Endothelial cell of umbilical vein (primary cell): ENCODE measurements around the gene C19orf67. TPM values are rescaled to one million over a fixed set of nuclear protein-coding genes. Genes with fewer than 3 reads are reported as not detected.

Experiments
- BruUV-seq: library from RNA; stranded (reverse); fragments of 400-500 nt; replicated peaks from 2 replicates; lab custom pipeline; 2021; lab: Mats Ljungman, UMichigan
- CTCF ChIA-PET: fragments of 300-600, 350-600 bp; sonication (Branson Sonifier 250); formaldehyde crosslinking; loops from one replicate; lab custom pipeline; 2021; ENCODE audit warnings: antibody characterized with exemption, inconsistent platforms; lab: Charles Lee
- POLR2A ChIA-PET: fragments of 300-600, 350-600 bp; sonication (Branson Sonifier 250); formaldehyde crosslinking; loops from one replicate; lab custom pipeline; 2021; ENCODE audit warnings: antibody characterized with exemption, inconsistent platforms; lab: Charles Lee
- DNase-seq: peaks from one replicate; pipeline ENCODE4 v3.0.0-alpha.2; 2011; ENCODE audit warnings: low read depth, low spot score
- FAIRE-seq: peaks from 2 replicates; lab custom pipeline; 2011; peaks lifted over from hg19 to GRCh38; lab: Jason Lieb, UNC
- H2AFZ ChIP-seq: 2 replicates; pipeline ENCODE4 v1.6.0; 2012; ENCODE audit warnings: low read depth, low read length, control low read depth, inconsistent platforms
- H3K27ac ChIP-seq: 2 replicates; pipeline ENCODE4 v1.5.1; 2011; ENCODE audit warnings: low read depth, mild to moderate bottlenecking, control low read depth, low read length, moderate library complexity; ENCODE audit not compliant: insufficient read depth
- H3K27me3 ChIP-seq, 2 experiments: 2 replicates each; pipeline versions ENCODE4 v1.6.0 to v1.6.1; 2011; ENCODE audit warnings: low read length in 2 of 2, mixed read lengths in 1 of 2; ENCODE audit not compliant: control insufficient read depth in 2 of 2, insufficient read depth in 2 of 2
- H3K36me3 ChIP-seq, 2 experiments: 2 replicates in 1 of 2; 3 replicates in 1 of 2; pipeline ENCODE4 v1.5.1; 2011; ENCODE audit warnings: low read length in 2 of 2, mild to moderate bottlenecking in 1 of 2, moderate library complexity in 1 of 2; ENCODE audit not compliant: control insufficient read depth in 2 of 2, insufficient read depth in 2 of 2; ENCODE audit errors: extremely low read depth in 1 of 2
- H3K4me1 ChIP-seq: 3 replicates; pipeline ENCODE4 v1.5.1; 2011; ENCODE audit warnings: mild to moderate bottlenecking, low read length; ENCODE audit not compliant: control insufficient read depth, insufficient read depth; ENCODE audit errors: extremely low read depth
- H3K4me2 ChIP-seq: 2 replicates; pipeline ENCODE4 v1.6.1; 2011; ENCODE audit warnings: low read length, control low read depth, mixed read lengths; ENCODE audit not compliant: insufficient read depth
- H3K4me3 ChIP-seq, 3 experiments: fragments of 200-600 bp in 1 of 3; sonication (generic), shearing (Covaris generic) in 1 of 3; replicated peaks in 1 of 3; 2 replicates each; pipeline ENCODE4 v1.5.1; 2011 to 2016; ENCODE audit warnings: control low read depth in 3 of 3, low read length in 3 of 3, mild to moderate bottlenecking in 2 of 3, inconsistent platforms in 1 of 3, low read depth in 1 of 3, moderate library complexity in 1 of 3; ENCODE audit not compliant: insufficient read depth in 1 of 3
- H3K79me2 ChIP-seq: 2 replicates; pipeline ENCODE4 v1.6.0; 2012; ENCODE audit warnings: low read length, inconsistent platforms; ENCODE audit not compliant: control insufficient read depth, insufficient read depth
- H3K9ac ChIP-seq: replicated peaks from 2 replicates; pipeline ENCODE3; 2011; ENCODE audit warnings: low read length, control low read depth; ENCODE audit not compliant: insufficient read depth; ENCODE audit errors: extremely low read depth
- H3K9me1 ChIP-seq: replicated peaks from 3 replicates; pipeline ENCODE4 v1.6.0; 2011; ENCODE audit warnings: mild to moderate bottlenecking, low read length; ENCODE audit not compliant: control insufficient read depth, insufficient read depth; ENCODE audit errors: extremely low read depth
- H3K9me3 ChIP-seq: replicated peaks from 2 replicates; pipeline ENCODE4 v1.5.1; 2012; ENCODE audit warnings: low read length, inconsistent platforms; ENCODE audit not compliant: control insufficient read depth, insufficient read depth
- H4K20me1 ChIP-seq: replicated peaks from 2 replicates; pipeline ENCODE3; 2011; ENCODE audit warnings: mild to moderate bottlenecking, low read length; ENCODE audit not compliant: control insufficient read depth, insufficient read depth; ENCODE audit errors: extremely low read depth
- CTCF ChIP-seq, 2 donors: IDR thresholded peaks; 1 replicate in 1 of 2; 2 replicates in 1 of 2; pipeline ENCODE4 v1.5.1; 2011; ENCODE audit warnings: low read length in 2 of 2, mild to moderate bottlenecking in 2 of 2, moderate library complexity in 2 of 2, control low read depth in 1 of 2, inconsistent platforms in 1 of 2, low read depth in 1 of 2; ENCODE audit not compliant: insufficient read depth in 1 of 2; ENCODE audit errors: extremely low read depth in 1 of 2
- EZH2 ChIP-seq: IDR thresholded peaks from 2 replicates; pipeline ENCODE4 v1.6.1; 2012; ENCODE audit warnings: borderline replicate concordance, low read depth, mild to moderate bottlenecking, moderate library complexity, low read length, inconsistent platforms; ENCODE audit not compliant: severe bottlenecking
- FOS ChIP-seq: IDR thresholded peaks from 2 replicates; pipeline ENCODE4 v1.6.1; 2011; ENCODE audit warnings: mild to moderate bottlenecking, low read length, moderate library complexity, borderline replicate concordance; ENCODE audit not compliant: insufficient read depth
- JUN ChIP-seq: IDR thresholded peaks from 2 replicates; pipeline ENCODE4 v1.6.1; 2011; ENCODE audit warnings: borderline replicate concordance, low read depth; ENCODE audit not compliant: insufficient read length, insufficient read depth
- MAX ChIP-seq: IDR thresholded peaks from 2 replicates; pipeline ENCODE4 v1.6.1; 2011; ENCODE audit not compliant: insufficient read depth, insufficient read length
- MYC ChIP-seq: IDR thresholded peaks from one replicate; pipeline ENCODE4 v1.6.1; 2011; ENCODE audit warnings: mild to moderate bottlenecking, low read depth, low read length
- POLR2A ChIP-seq: IDR thresholded peaks from 2 replicates; pipeline ENCODE4 v1.6.1; 2012; ENCODE audit warnings: low read depth, mild to moderate bottlenecking, control low read depth, low read length
- POLR2AphosphoS5 ChIP-seq: IDR thresholded peaks from 2 replicates; pipeline ENCODE4 v1.6.1; 2012; ENCODE audit warnings: low read depth, mild to moderate bottlenecking, control low read depth, low read length, moderate library complexity; ENCODE audit not compliant: insufficient read depth
- dilution Hi-C: fragments of 300-500 bp; cut with MboI; formaldehyde crosslinking; loops from one replicate; pipeline ENCODE4 v1.15.0; 2019; ENCODE audit warnings: low sequenced_read_pairs; ENCODE audit not compliant: extremely low pct_ligation_motif_present
- intact Hi-C: fragments of 100-400 bp; cut with micrococcal nuclease; formaldehyde crosslinking; loops from one replicate; pipeline ENCODE4 v1.10.0; 2022
- polyA plus RNA-seq, 4 experiments: library from polyadenylated mRNA; depleted of rRNA in 3 of 4; stranded (reverse) in 3 of 4; unstranded in 1 of 4; fragments of >200 nt; gene quantifications; 2 replicates each; pipeline versions ENCODE4 v1.2.1 to v1.2.3, GENCODE V29; 2011 to 2012; ENCODE audit warnings: missing spikeins in 1 of 4
- total RNA-seq: library from RNA; stranded (reverse); gene quantifications from 2 replicates; pipeline ENCODE4 v1.2.3, GENCODE V29; 2021

C19orf67 gene
- total and polyA plus RNA-seq, 2 donors (not counting 3 experiments of a cell fraction or from before 2014, with no cell fraction given) = 0.55 TPM; not detected in 1

- intact Hi-C loops = no loop called here
- Histone ChIP-seq H3K36me3 (peaks cover 0 to 3% of the 10 kb centered on the region in 2 experiments), H3K4me3 (no peak overlapping the region), H3K79me2 (no peaks in the 10 kb centered on the region), H3K9me1 (no peaks in the 10 kb centered on the region), H3K27ac (no peak overlapping the region), H3K4me1 (peaks cover 11% of the 10 kb centered on the region), H3K9me3 (no peaks in the 10 kb centered on the region), H3K4me2 (no peak overlapping the region), H2AFZ (no peak overlapping the region), H3K27me3 (no peaks in the 10 kb centered on the region), H3K9ac (no peak overlapping the region), H4K20me1 (no peaks in the 10 kb centered on the region)
- CTCF ChIA-PET = interaction anchor here (1.7 kb wide), 1 partner anchor 14 kb away, joined by 8 read pairs; the partner anchor contains the start of gene ASF1B
- TF ChIP-seq POLR2AphosphoS5 = no peak
- no peak for TF ChIP-seq JUN
- TF ChIP-seq FOS = no peak
- TF ChIP-seq MYC = no peak
- no peak for TF ChIP-seq POLR2A
- no peak for TF ChIP-seq CTCF (IDR thresholded peaks at IDR 0.05; ENCODE audit: extremely low read depth in 1 of 2, insufficient read depth in 1 of 2, low read depth in 1 of 2, low read length in 2 of 2)
- no peak for TF ChIP-seq MAX
- no peak for TF ChIP-seq EZH2
- no TSS peak for BruUV-seq
- FAIRE-seq (no peak), DNase-seq (no peak)
- POLR2A ChIA-PET = no interaction called here
- dilution Hi-C loops = no loop called here
Observed at GRCh38 chr19:14122924-14123323, 37.3 kb upstream of the C19orf67 start.
